GM12865 (cell line): Measurements from ENCODE around the gene TNP2.

Source experiments
- DNase-seq: peaks from one replicate; pipeline ENCODE4 v3.0.0; 2010; ENCODE audit warnings: low read depth
- H3K4me3 ChIP-seq: 2 replicates; pipeline ENCODE4 v1.5.1; 2011; ENCODE audit warnings: mild to moderate bottlenecking, low read depth, low read length, control low read depth
- CTCF ChIP-seq: IDR thresholded peaks from 2 replicates; pipeline ENCODE4 v1.5.1; 2011; ENCODE audit warnings: low read length, control low read depth, low read depth, inconsistent platforms; ENCODE audit not compliant: insufficient read depth; ENCODE audit errors: missing control alignments

TNP2 gene

GRCh38 chr16:11268921-11269375 lies at the start of gene TNP2:
Gene TNP2 (minus strand): TSS chr16:11269325. CDS start chr16:11269262, 63 bp downstream.
- no peak for TF ChIP-seq CTCF
- H3K4me3 ChIP-seq, result no peak within 1 kb of the TSS
- DNase-seq, result no peak

GRCh38 chr16:11318817-11319216 lies 49.7 kb upstream of the TNP2 start:
- H3K4me3 ChIP-seq, result no peak overlapping the region
- no peak for TF ChIP-seq CTCF
- DNase-seq, result no peak

GRCh38 chr16:11316331-11317015 lies 47.3 kb upstream of the TNP2 start:
- no peak for DNase-seq
- H3K4me3 ChIP-seq, result no peak overlapping the region
- no peak for TF ChIP-seq CTCF

- DNase-seq, result no peak
- no peak overlapping the region for H3K4me3 ChIP-seq
- no peak for TF ChIP-seq CTCF
Observed at GRCh38 chr16:11315510-11315909, 46.4 kb upstream of the TNP2 start.

GRCh38 chr16:11314309-11314894 lies 45.3 kb upstream of the TNP2 start:
- TF ChIP-seq CTCF, result no peak
- no peak overlapping the region for H3K4me3 ChIP-seq
- DNase-seq, result no peak

- H3K4me3 ChIP-seq, result no peak overlapping the region
- TF ChIP-seq CTCF, result no peak
- no peak for DNase-seq
Observed at GRCh38 chr16:11313493-11314308, 44.6 kb upstream of the TNP2 start.
